ENCODE measurements around the gene ALDH1L1. TPM values are rescaled to one million over a fixed set of nuclear protein-coding genes. Genes with fewer than 3 reads are reported as not detected.

The ALDH1L1 gene
- total and polyA plus RNA-seq, 2 of the 13 experiments (the other 11 are each of a cell fraction or from before 2014, with no cell fraction given): 11.2 to 28.7 TPM

GRCh38 chr3:126056681-126057500 lies 123.5 kb downstream of the ALDH1L1 start (continued):
- TF ChIP-seq, protein P1, sequence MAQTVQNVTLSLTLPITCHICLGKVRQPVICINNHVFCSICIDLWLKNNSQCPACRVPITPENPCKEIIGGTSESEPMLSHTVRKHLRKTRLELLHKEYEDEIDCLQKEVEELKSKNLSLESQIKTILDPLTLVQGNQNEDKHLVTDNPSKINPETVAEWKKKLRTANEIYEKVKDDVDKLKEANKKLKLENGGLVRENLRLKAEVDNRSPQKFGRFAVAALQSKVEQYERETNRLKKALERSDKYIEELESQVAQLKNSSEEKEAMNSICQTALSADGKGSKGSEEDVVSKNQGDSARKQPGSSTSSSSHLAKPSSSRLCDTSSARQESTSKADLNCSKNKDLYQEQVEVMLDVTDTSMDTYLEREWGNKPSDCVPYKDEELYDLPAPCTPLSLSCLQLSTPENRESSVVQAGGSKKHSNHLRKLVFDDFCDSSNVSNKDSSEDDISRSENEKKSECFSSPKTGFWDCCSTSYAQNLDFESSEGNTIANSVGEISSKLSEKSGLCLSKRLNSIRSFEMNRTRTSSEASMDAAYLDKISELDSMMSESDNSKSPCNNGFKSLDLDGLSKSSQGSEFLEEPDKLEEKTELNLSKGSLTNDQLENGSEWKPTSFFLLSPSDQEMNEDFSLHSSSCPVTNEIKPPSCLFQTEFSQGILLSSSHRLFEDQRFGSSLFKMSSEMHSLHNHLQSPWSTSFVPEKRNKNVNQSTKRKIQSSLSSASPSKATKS (CRISPR knock-in tag; IDR thresholded peaks at IDR 0.05): no peak
- TF ChIP-seq ZBTB25 (CRISPR knock-in tag; IDR thresholded peaks at IDR 0.05): 0 out of 2 replicates have a peak, but pooled peaks have one; percentile 24
- TF ChIP-seq MTA3 (CRISPR knock-in tag; IDR thresholded peaks at IDR 0.05): no peak
- TF ChIP-seq NR1H2 (CRISPR knock-in tag; IDR thresholded peaks at IDR 0.05; ENCODE audit: borderline replicate concordance, low read depth): no peak
- no peak for TF ChIP-seq FOXM1 (CRISPR knock-in tag; IDR thresholded peaks at IDR 0.05)
- TF ChIP-seq MAFK (conservative IDR thresholded peaks at IDR 0.05 in 1 of 2, IDR thresholded peaks at IDR 0.05 in 1 of 2; ENCODE audit: low read length in 2 of 2): no peak
- 0 out of 2 replicates have a peak, but pooled peaks have one; percentile 19 for TF ChIP-seq CEBPG (CRISPR knock-in tag; IDR thresholded peaks at IDR 0.05)
- TF ChIP-seq, protein P2, sequence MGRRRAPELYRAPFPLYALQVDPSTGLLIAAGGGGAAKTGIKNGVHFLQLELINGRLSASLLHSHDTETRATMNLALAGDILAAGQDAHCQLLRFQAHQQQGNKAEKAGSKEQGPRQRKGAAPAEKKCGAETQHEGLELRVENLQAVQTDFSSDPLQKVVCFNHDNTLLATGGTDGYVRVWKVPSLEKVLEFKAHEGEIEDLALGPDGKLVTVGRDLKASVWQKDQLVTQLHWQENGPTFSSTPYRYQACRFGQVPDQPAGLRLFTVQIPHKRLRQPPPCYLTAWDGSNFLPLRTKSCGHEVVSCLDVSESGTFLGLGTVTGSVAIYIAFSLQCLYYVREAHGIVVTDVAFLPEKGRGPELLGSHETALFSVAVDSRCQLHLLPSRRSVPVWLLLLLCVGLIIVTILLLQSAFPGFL (CRISPR knock-in tag; IDR thresholded peaks at IDR 0.05): no peak
- TF ChIP-seq NCOR1 (IDR thresholded peaks at IDR 0.05; ENCODE audit: borderline replicate concordance, low read length): no peak
- TF ChIP-seq ZNF546 (CRISPR knock-in tag; conservative IDR thresholded peaks at IDR 0.05): no peak
- no peak for TF ChIP-seq SATB2 (CRISPR knock-in tag; IDR thresholded peaks at IDR 0.05)
- TF ChIP-seq, protein P3, sequence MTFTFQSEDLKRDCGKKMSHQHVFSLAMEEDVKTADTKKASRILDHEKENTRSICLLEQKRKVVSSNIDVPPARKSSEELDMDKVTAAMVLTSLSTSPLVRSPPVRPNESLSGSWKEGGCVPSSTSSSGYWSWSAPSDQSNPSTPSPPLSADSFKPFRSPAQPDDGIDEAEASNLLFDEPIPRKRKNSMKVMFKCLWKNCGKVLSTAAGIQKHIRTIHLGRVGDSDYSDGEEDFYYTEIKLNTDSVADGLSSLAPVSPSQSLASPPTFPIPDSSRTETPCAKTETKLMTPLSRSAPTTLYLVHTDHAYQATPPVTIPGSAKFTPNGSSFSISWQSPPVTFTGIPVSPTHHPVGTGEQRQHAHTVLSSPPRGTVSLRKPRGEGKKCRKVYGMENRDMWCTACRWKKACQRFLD (CRISPR knock-in tag; IDR thresholded peaks at IDR 0.05; ENCODE audit: borderline replicate concordance): no peak
- TF ChIP-seq GATAD1 (CRISPR knock-in tag; IDR thresholded peaks at IDR 0.05): no peak
- TF ChIP-seq, protein P4, sequence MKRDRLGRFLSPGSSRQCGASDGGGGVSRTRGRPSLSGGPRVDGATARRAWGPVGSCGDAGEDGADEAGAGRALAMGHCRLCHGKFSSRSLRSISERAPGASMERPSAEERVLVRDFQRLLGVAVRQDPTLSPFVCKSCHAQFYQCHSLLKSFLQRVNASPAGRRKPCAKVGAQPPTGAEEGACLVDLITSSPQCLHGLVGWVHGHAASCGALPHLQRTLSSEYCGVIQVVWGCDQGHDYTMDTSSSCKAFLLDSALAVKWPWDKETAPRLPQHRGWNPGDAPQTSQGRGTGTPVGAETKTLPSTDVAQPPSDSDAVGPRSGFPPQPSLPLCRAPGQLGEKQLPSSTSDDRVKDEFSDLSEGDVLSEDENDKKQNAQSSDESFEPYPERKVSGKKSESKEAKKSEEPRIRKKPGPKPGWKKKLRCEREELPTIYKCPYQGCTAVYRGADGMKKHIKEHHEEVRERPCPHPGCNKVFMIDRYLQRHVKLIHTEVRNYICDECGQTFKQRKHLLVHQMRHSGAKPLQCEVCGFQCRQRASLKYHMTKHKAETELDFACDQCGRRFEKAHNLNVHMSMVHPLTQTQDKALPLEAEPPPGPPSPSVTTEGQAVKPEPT (CRISPR knock-in tag; IDR thresholded peaks at IDR 0.05; ENCODE audit: low read depth): no peak
- no peak for TF ChIP-seq ZNF597 (CRISPR knock-in tag; IDR thresholded peaks at IDR 0.05)
- no peak; the same call in 1 of the 2 replicates for TF ChIP-seq ZBTB7B (CRISPR knock-in tag; IDR thresholded peaks at IDR 0.05)
- TF ChIP-seq ZNF101 (CRISPR knock-in tag; IDR thresholded peaks at IDR 0.05; ENCODE audit: borderline replicate concordance, low read depth): no peak
- TF ChIP-seq KDM5B (CRISPR knock-in tag; IDR thresholded peaks at IDR 0.05; ENCODE audit: borderline replicate concordance): peak; percentile 60; the same call in 1 of the 2 replicates
- no peak for TF ChIP-seq ZNF326 (CRISPR knock-in tag; IDR thresholded peaks at IDR 0.05; ENCODE audit: borderline replicate concordance)
- no peak for TF ChIP-seq ZNF746 (CRISPR knock-in tag; IDR thresholded peaks at IDR 0.05)

All from HepG2 (cell line).